ENCODE data around the gene TNFAIP2.

DNA sequence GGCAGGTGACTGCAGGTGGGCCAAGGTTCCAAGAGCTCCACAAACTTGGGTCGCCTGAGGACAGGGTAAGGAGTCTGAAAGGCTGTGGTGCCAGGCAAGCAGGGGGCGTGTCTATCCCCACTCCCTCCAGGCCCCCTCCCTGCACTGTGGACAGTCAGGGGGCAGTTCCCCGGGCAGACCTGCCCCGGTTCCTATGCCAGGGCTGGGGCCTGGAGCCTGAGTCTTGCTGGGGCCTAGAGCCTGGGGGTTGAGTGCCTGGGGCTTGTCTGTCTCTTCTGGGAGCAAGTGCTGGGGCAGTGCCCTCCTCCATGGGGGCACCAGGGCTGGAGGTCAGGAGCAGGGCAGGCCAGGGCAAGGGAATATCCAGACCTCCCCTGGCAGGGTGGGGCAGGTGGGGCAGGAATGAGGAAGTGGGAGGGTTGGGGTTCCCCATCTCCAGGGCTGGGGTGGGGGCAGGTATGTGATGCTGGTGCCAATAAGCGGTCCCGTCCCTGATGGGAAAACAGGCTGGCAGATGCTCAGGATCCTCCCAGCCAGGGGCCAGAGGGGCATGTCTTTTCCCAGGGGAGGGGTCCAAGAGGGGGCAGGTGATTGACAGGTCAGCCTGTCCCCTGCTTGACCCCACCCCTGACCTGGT lies 11.9 kb upstream of the TNFAIP2 start:
- TF ChIP-seq, protein P1, sequence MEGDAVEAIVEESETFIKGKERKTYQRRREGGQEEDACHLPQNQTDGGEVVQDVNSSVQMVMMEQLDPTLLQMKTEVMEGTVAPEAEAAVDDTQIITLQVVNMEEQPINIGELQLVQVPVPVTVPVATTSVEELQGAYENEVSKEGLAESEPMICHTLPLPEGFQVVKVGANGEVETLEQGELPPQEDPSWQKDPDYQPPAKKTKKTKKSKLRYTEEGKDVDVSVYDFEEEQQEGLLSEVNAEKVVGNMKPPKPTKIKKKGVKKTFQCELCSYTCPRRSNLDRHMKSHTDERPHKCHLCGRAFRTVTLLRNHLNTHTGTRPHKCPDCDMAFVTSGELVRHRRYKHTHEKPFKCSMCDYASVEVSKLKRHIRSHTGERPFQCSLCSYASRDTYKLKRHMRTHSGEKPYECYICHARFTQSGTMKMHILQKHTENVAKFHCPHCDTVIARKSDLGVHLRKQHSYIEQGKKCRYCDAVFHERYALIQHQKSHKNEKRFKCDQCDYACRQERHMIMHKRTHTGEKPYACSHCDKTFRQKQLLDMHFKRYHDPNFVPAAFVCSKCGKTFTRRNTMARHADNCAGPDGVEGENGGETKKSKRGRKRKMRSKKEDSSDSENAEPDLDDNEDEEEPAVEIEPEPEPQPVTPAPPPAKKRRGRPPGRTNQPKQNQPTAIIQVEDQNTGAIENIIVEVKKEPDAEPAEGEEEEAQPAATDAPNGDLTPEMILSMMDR (IDR thresholded peaks at IDR 0.05; ENCODE audit: low read length), result no peak
- no peak for TF ChIP-seq EZH2 (optimal IDR thresholded peaks at IDR 0.05; ENCODE audit: low read depth, low read length)
